Activated T-helper 1 cell treated with anti-CD3 and anti-CD28 coated beads, Interleukin-12 subunit alpha, Interleukin-12 subunit beta, Interleukin-2, Interleukin-4 antibody, amounts not matched to agents 30 ng/mL and 10 ng/mL and 1 ng/mL, durations not matched to agents 14 hours and 24 hours and 36 hours (primary cell): ENCODE measurements around the gene WWC2. TPM values are rescaled to one million over a fixed set of nuclear protein-coding genes. Genes with fewer than 3 reads are reported as not detected.

Experiments used
- DNase-seq: peaks from one replicate; pipeline ENCODE4 v3.0.0; 2021; ENCODE audit warnings: low spot score
- H3K27ac Mint-ChIP-seq: one replicate; pipeline ENCODE4 v1.8.0; 2021; ENCODE audit warnings: mild to moderate bottlenecking, mixed read lengths
- H3K27me3 Mint-ChIP-seq: one replicate; pipeline ENCODE4 v1.8.0; 2022; ENCODE audit warnings: mild to moderate bottlenecking, moderate library complexity, mixed read lengths; ENCODE audit not compliant: insufficient read depth
- H3K36me3 Mint-ChIP-seq: one replicate; pipeline ENCODE4 v1.8.0; 2021; ENCODE audit warnings: low read depth, mixed read lengths
- H3K4me1 Mint-ChIP-seq: one replicate; pipeline ENCODE4 v1.8.0; 2021; ENCODE audit warnings: low read depth, mixed read lengths
- H3K4me3 Mint-ChIP-seq: one replicate; pipeline ENCODE4 v1.8.0; 2021; ENCODE audit warnings: mild to moderate bottlenecking, moderate library complexity, mixed read lengths
- H3K9me3 Mint-ChIP-seq: one replicate; pipeline ENCODE4 v1.8.0; 2021; ENCODE audit warnings: mixed read lengths
- intact Hi-C: fragments of 100-400 bp; cut with micrococcal nuclease; formaldehyde crosslinking; loops from one replicate; pipeline ENCODE4 v1.15.1; 2024
- total RNA-seq: library from RNA; stranded (reverse); gene quantifications from 2 replicates; pipeline ENCODE4 v1.2.3, GENCODE V29; 2022

WWC2 gene
- total RNA-seq, 1 donor from 2014 or later, result 0.75 TPM

- Mint-ChIP-seq H3K4me1 (no peaks in the 10 kb centered on the region), H3K36me3 (no peaks in the 10 kb centered on the region), H3K27me3 (peaks cover 7% of the 10 kb centered on the region), H3K4me3 (no peak overlapping the region), H3K27ac (no peak overlapping the region), H3K9me3 (no peaks in the 10 kb centered on the region)
- no peak for DNase-seq
- intact Hi-C loops, result loop anchor here (1.0 kb wide), 1 partner anchor 177 kb away; no protein-coding TSS in a partner anchor
These were observed 150.8 kb downstream of the WWC2 start for GRCh38 chr4:183249854-183250253.

- Mint-ChIP-seq H3K27ac (no peak overlapping the region), H3K4me3 (no peak overlapping the region), H3K4me1 (no peaks in the 10 kb centered on the region), H3K27me3 (peaks cover 7% of the 10 kb centered on the region), H3K36me3 (no peaks in the 10 kb centered on the region), H3K9me3 (no peaks in the 10 kb centered on the region)
- intact Hi-C loops, result loop anchor here (1.0 kb wide), 1 partner anchor 178 kb away; no protein-coding TSS in a partner anchor
- DNase-seq, result no peak
These were observed 151.8 kb downstream of the WWC2 start for GRCh38 chr4:183250831-183251230.

GRCh38 chr4:183252959-183253358, 153.9 kb downstream of the WWC2 start:
- H3K4me3 Mint-ChIP-seq, result no peak overlapping the region
- H3K27me3 Mint-ChIP-seq, result peaks cover 6% of the 10 kb centered on the region
- no peak for DNase-seq
- H3K9me3 Mint-ChIP-seq, result no peaks in the 10 kb centered on the region
- no peak overlapping the region for H3K27ac Mint-ChIP-seq
- intact Hi-C loops, result no loop called here
- H3K4me1 Mint-ChIP-seq, result no peaks in the 10 kb centered on the region
- H3K36me3 Mint-ChIP-seq, result no peaks in the 10 kb centered on the region

GRCh38 chr4:183253451-183253850, 154.4 kb downstream of the WWC2 start:
- intact Hi-C loops, result no loop called here
- Mint-ChIP-seq H3K27me3 (peaks cover 3% of the 10 kb centered on the region), H3K4me1 (no peaks in the 10 kb centered on the region), H3K4me3 (no peak overlapping the region), H3K36me3 (no peaks in the 10 kb centered on the region), H3K9me3 (no peaks in the 10 kb centered on the region), H3K27ac (no peak overlapping the region)
- no peak for DNase-seq

- Mint-ChIP-seq H3K36me3 (no peaks in the 10 kb centered on the region), H3K27ac (no peak overlapping the region), H3K4me1 (no peaks in the 10 kb centered on the region), H3K9me3 (no peaks in the 10 kb centered on the region), H3K27me3 (peaks cover 3% of the 10 kb centered on the region), H3K4me3 (no peak overlapping the region)
- intact Hi-C loops, result no loop called here
- no peak for DNase-seq
These were observed 155.1 kb downstream of the WWC2 start for GRCh38 chr4:183254162-183254561.

GRCh38 chr4:183255487-183255886, 156.4 kb downstream of the WWC2 start:
- H3K4me1 Mint-ChIP-seq, result no peaks in the 10 kb centered on the region
- H3K27me3 Mint-ChIP-seq, result peaks cover 6% of the 10 kb centered on the region

GRCh38 chr4:183256343-183256742, 157.3 kb downstream of the WWC2 start:
- Mint-ChIP-seq H3K9me3 (no peaks in the 10 kb centered on the region), H3K27me3 (peaks cover 6% of the 10 kb centered on the region), H3K36me3 (no peaks in the 10 kb centered on the region), H3K27ac (no peak overlapping the region), H3K4me1 (no peaks in the 10 kb centered on the region), H3K4me3 (no peak overlapping the region)
- DNase-seq, result no peak
- intact Hi-C loops, result no loop called here

More at GRCh38 chr4:183255487-183255886, 156.4 kb downstream of the WWC2 start:
- intact Hi-C loops, result no loop called here
- Mint-ChIP-seq H3K4me3 (no peak overlapping the region), H3K27ac (no peak overlapping the region), H3K36me3 (no peaks in the 10 kb centered on the region), H3K9me3 (no peaks in the 10 kb centered on the region)
- DNase-seq, result no peak

- no peaks in the 10 kb centered on the region for H3K36me3 Mint-ChIP-seq
- H3K4me1 Mint-ChIP-seq, result no peaks in the 10 kb centered on the region
- H3K4me3 Mint-ChIP-seq, result no peak overlapping the region
- intact Hi-C loops, result loop anchor here (1.0 kb wide), 1 partner anchor 319 kb away; no protein-coding TSS in a partner anchor
- H3K27ac Mint-ChIP-seq, result no peak overlapping the region
- peaks cover 6% of the 10 kb centered on the region for H3K27me3 Mint-ChIP-seq
- DNase-seq, result no peak
- H3K9me3 Mint-ChIP-seq, result no peaks in the 10 kb centered on the region
These were observed 157.8 kb downstream of the WWC2 start for GRCh38 chr4:183256756-183257385.

GRCh38 chr4:183257808-183258207, 158.8 kb downstream of the WWC2 start:
- Mint-ChIP-seq H3K27me3 (peaks cover 6% of the 10 kb centered on the region), H3K4me3 (no peak overlapping the region), H3K36me3 (no peaks in the 10 kb centered on the region), H3K27ac (no peak overlapping the region), H3K9me3 (no peaks in the 10 kb centered on the region), H3K4me1 (peaks cover 7% of the 10 kb centered on the region)
- intact Hi-C loops, result loop anchor here (1.0 kb wide), 1 partner anchor 320 kb away; no protein-coding TSS in a partner anchor
- no peak for DNase-seq

- H3K36me3 Mint-ChIP-seq, result no peaks in the 10 kb centered on the region
- no peak overlapping the region for H3K27ac Mint-ChIP-seq
- peaks cover 6% of the 10 kb centered on the region for H3K27me3 Mint-ChIP-seq
- H3K4me3 Mint-ChIP-seq, result no peak overlapping the region
- no peaks in the 10 kb centered on the region for H3K9me3 Mint-ChIP-seq
- DNase-seq, result no peak
- H3K4me1 Mint-ChIP-seq, result peaks cover 7% of the 10 kb centered on the region
- intact Hi-C loops, result no loop called here
These were observed 161.6 kb downstream of the WWC2 start for GRCh38 chr4:183260491-183261151.

GRCh38 chr4:183261953-183262775, 163.1 kb downstream of the WWC2 start:
- Mint-ChIP-seq H3K4me1 (peaks cover 7% of the 10 kb centered on the region), H3K9me3 (no peaks in the 10 kb centered on the region), H3K36me3 (no peaks in the 10 kb centered on the region), H3K27ac (no peak overlapping the region), H3K27me3 (peaks cover 5% of the 10 kb centered on the region), H3K4me3 (no peak overlapping the region)
- intact Hi-C loops, result loop anchor here (1.0 to 2.0 kb wide), 5 partner anchors 137 to 784 kb away; no protein-coding TSS in a partner anchor
- DNase-seq, result peak; percentile 56

GRCh38 chr4:183262776-183263100, 163.7 kb downstream of the WWC2 start:
- intact Hi-C loops, result loop anchor here (1.0 to 2.0 kb wide), 5 partner anchors 136 to 784 kb away; no protein-coding TSS in a partner anchor
- Mint-ChIP-seq H3K9me3 (no peaks in the 10 kb centered on the region), H3K4me3 (no peak overlapping the region), H3K27me3 (peaks cover 2% of the 10 kb centered on the region), H3K27ac (no peak overlapping the region), H3K36me3 (no peaks in the 10 kb centered on the region), H3K4me1 (peaks cover 7% of the 10 kb centered on the region)
- no peak for DNase-seq
